ENCODE results near the gene CACNA1E. TPM values are rescaled to one million over a fixed set of nuclear protein-coding genes. Genes with fewer than 3 reads are reported as not detected.

Gene CACNA1E
- total RNA-seq, 2 experiments from 2014 or later = not detected

- TF ChIP-seq EZH2phosphoT487 (IDR thresholded peaks at IDR 0.05; ENCODE audit: borderline replicate concordance, low read depth, low read length) = no peak
- H3K27ac ChIP-seq (ENCODE audit: low read depth, low read length, poor library complexity, severe bottlenecking) = no peak overlapping the region
- no peak overlapping the region for H3K4me2 ChIP-seq (ENCODE audit: low read length)
- H3K9me2 ChIP-seq (ENCODE audit: insufficient read depth, low read length) = no peaks in the 10 kb centered on the region
- no peak for DNase-seq (ENCODE audit: low spot score)
- ChIA-PET POLR2A (no interaction called here), CTCF (ENCODE audit: unreplicated experiment) (interaction anchor here (0.6 kb wide), 1 partner anchor 201 kb away, joined by 4 read pairs; no protein-coding TSS in a partner anchor)
- intact Hi-C loops (cut with micrococcal nuclease; ENCODE audit: unreplicated experiment) = no loop called here
- H3K79me2 ChIP-seq (ENCODE audit: insufficient read depth, low read depth, low read length) = no peaks in the 10 kb centered on the region
- H3K4me1 ChIP-seq (ENCODE audit: insufficient read depth, low read length, poor library complexity, severe bottlenecking) = no peaks in the 10 kb centered on the region
- no peaks in the 10 kb centered on the region for H4K20me1 ChIP-seq (ENCODE audit: insufficient read depth, low read length)
- no TSS peak for BruUV-seq (replicated peaks)
- no peak overlapping the region for H2AFZ ChIP-seq (ENCODE audit: low read length)
- no peaks in the 10 kb centered on the region for H3K9me3 ChIP-seq (ENCODE audit: low read length)
- H3K36me3 ChIP-seq (ENCODE audit: insufficient read depth, low read length) = no peaks in the 10 kb centered on the region
- no peak overlapping the region for H3K4me3 ChIP-seq (ENCODE audit: low read depth, low read length, poor library complexity, severe bottlenecking)
Measured at GRCh38 chr1:181484821-181485220, 1.5 kb downstream of the CACNA1E start.

- intact Hi-C loops (cut with micrococcal nuclease; ENCODE audit: unreplicated experiment) = no loop called here
- BruUV-seq (replicated peaks) = no TSS peak
- H3K27ac ChIP-seq (ENCODE audit: low read depth, low read length, poor library complexity, severe bottlenecking) = no peak overlapping the region
Measured at GRCh38 chr1:181485287-181486097, 2.2 kb downstream of the CACNA1E start.

GRCh38 chr1:181486098-181486420 lies 2.7 kb downstream of the CACNA1E start:
- no peak overlapping the region for H3K4me2 ChIP-seq (ENCODE audit: low read length)
- no peak overlapping the region for H2AFZ ChIP-seq (ENCODE audit: low read length)
- no peaks in the 10 kb centered on the region for H3K79me2 ChIP-seq (ENCODE audit: insufficient read depth, low read depth, low read length)
- no peaks in the 10 kb centered on the region for H4K20me1 ChIP-seq (ENCODE audit: insufficient read depth, low read length)
- no peaks in the 10 kb centered on the region for H3K9me3 ChIP-seq (ENCODE audit: low read length)
- DNase-seq (ENCODE audit: low spot score) = no peak
- H3K4me3 ChIP-seq (ENCODE audit: low read depth, low read length, poor library complexity, severe bottlenecking) = no peak overlapping the region
- no peak for TF ChIP-seq CTCF (conservative IDR thresholded peaks at IDR 0.05; ENCODE audit: low read length)
- no peak for TF ChIP-seq EZH2phosphoT487 (IDR thresholded peaks at IDR 0.05; ENCODE audit: borderline replicate concordance, low read depth, low read length)
- H3K27ac ChIP-seq (ENCODE audit: low read depth, low read length, poor library complexity, severe bottlenecking) = no peak overlapping the region
- intact Hi-C loops (cut with micrococcal nuclease; ENCODE audit: unreplicated experiment) = no loop called here
- no peaks in the 10 kb centered on the region for H3K4me1 ChIP-seq (ENCODE audit: insufficient read depth, low read length, poor library complexity, severe bottlenecking)
- POLR2A ChIA-PET = no interaction called here
- no peaks in the 10 kb centered on the region for H3K9me2 ChIP-seq (ENCODE audit: insufficient read depth, low read length)
- no peaks in the 10 kb centered on the region for H3K36me3 ChIP-seq (ENCODE audit: insufficient read depth, low read length)
- CTCF ChIA-PET (ENCODE audit: unreplicated experiment) = no interaction called here
- no TSS peak for BruUV-seq (replicated peaks)

More at GRCh38 chr1:181485287-181486097, 2.2 kb downstream of the CACNA1E start:
- no peak overlapping the region for H3K4me3 ChIP-seq (ENCODE audit: low read depth, low read length, poor library complexity, severe bottlenecking)
- no peaks in the 10 kb centered on the region for H3K79me2 ChIP-seq (ENCODE audit: insufficient read depth, low read depth, low read length)
- H3K9me2 ChIP-seq (ENCODE audit: insufficient read depth, low read length) = no peaks in the 10 kb centered on the region
- H3K9me3 ChIP-seq (ENCODE audit: low read length) = no peaks in the 10 kb centered on the region
- CTCF ChIA-PET (ENCODE audit: unreplicated experiment) = interaction anchor here (0.6 kb wide), 1 partner anchor 202 kb away, joined by 4 read pairs; no protein-coding TSS in a partner anchor
- no peak overlapping the region for H2AFZ ChIP-seq (ENCODE audit: low read length)
- TF ChIP-seq EZH2phosphoT487 (IDR thresholded peaks at IDR 0.05; ENCODE audit: borderline replicate concordance, low read depth, low read length) = no peak
- TF ChIP-seq CTCF (conservative IDR thresholded peaks at IDR 0.05; ENCODE audit: low read length) = no peak
- no peaks in the 10 kb centered on the region for H4K20me1 ChIP-seq (ENCODE audit: insufficient read depth, low read length)
- H3K4me1 ChIP-seq (ENCODE audit: insufficient read depth, low read length, poor library complexity, severe bottlenecking) = no peaks in the 10 kb centered on the region
- DNase-seq (ENCODE audit: low spot score) = no peak
- POLR2A ChIA-PET = no interaction called here
- H3K4me2 ChIP-seq (ENCODE audit: low read length) = no peak overlapping the region
- no peaks in the 10 kb centered on the region for H3K36me3 ChIP-seq (ENCODE audit: insufficient read depth, low read length)

Measured in OCI-LY7 (cell line).